HG02571 (cell line): ENCODE data around the gene CR1L.
"Not testable (repeated sequence)": the region's sequence is repeated elsewhere in the genome, so short reads cannot be mapped to it uniquely, and the experiment has no call there.

ENCODE experiments used
- ATAC-seq: cut with Tn5 transposase; IDR thresholded peaks from one replicate; pipeline ENCODE4 v1.9.1; 2021; ENCODE audit warnings: mild to moderate bottlenecking, moderate library complexity; ENCODE audit not compliant: unreplicated experiment

Gene CR1L

DNA sequence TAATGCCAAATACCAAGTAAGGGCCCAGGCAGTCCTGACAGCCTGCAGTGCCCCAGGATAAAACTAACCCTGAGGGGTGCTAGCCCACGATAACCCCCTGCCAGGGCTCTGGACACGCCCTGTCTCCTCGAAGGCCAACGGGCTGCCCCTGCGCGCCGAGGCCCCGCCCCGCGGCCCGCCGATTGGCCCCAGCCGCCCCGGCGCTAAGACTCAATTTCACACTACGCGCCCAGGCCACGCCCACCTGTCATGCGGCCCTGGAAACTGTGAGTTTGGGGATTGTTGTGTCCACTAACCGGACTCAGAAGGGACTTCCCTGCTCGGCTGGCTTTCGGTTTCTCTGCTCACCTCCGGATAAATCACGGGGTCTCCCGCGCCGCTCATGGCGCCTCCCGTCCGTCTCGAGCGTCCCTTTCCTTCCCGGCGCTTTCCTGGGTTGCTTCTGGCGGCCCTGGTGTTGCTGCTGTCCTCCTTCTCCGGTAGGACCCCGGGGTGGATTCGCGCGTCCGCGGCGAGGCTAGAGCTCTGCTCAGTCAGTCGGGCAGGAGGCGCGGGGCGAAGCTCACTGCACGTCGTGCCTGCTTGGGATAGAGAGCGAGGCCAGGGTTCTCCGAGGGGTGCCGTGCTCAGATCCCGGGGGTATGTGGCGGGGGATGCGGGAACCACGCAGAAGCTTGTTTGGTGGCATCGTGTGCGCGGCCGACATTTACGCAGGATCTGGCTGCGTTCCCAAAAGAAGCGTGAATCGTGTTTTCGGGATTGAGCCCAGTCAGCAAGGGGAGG, at the start of gene CR1L:
TSS of gene CR1L (plus strand) at position 282 of the 783 bp plus-strand sequence. CDS start at position 383, 101 bp downstream.
- ATAC-seq, result peak; percentile 90

DNA sequence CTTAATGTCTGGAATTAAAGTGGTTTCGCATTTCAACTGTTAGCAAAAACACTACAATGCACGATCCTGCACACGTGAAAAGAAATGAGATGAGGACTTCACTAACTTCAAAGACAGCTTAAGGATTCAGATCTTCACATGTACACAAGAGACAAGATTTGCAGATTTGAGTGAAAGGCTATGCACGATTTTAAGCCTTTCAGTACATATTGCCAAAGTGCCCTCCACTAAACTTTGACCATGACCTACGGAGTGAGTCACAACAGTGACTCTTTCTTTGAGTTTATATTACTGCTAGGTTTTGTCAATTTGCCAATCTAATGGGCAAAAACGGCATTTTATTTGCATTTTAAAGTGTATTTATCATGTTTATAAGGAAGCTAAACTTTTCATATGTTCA, 41.2 kb upstream of the CR1L start:
- no peak for ATAC-seq

DNA sequence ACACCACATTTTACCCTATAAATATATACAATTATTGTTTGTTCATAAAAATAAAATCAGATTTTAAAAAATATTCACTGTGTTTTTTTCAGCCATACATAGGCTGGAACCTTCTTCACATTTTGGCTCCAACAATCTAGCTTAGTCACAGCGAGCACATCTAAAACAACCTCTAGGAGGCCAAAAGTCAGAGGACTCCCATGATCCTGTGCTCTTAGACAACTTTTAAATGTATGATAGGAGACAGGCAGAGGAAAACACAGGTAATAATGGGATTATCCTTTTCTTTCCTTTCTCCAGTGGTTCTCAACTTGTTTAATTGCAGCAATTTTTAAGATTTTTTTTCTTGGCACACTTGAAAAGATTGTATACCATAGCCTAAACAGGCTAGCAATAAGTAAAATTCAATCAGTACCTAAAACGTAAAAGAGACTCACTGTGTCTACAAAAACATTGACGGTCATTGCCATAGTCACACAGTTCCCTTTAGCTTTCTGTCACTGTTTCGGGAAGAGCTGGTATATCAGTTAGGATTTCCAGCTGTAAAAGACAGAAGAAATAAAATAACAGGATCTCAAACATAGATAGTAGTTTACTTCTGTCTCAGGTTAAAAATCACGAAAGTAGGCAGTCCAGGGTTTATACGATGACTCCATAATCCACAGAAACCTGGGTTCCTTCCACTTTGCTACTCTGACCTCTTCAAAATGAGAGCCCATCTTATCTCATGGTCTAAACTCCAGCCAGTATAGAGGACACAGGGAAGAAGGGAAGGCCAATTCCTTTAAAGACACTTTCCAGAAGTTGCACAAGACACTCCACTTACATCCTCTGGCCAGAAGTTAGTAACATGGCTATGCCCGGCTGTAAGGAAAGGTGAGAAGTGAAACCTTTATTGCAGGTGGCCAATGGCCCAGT, 39.2 kb upstream of the CR1L start:
- no peak for ATAC-seq

DNA sequence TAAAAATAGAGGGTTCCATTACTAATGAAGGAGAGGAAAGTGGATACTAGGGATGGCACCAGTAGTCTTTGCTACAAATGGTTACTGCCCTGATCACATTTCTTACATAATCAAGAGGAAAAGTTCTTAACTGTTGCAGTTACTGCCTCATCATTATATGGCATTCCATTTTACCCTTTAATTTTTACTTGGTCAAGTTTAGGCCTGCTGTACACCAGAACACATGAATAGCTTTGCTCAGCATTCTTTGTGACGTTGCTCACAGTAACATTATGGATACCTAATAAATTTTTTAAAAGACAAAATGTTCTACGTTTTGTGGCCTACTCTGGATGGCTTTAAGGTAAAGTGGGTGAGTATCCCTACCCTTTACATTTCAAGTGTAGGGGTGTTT, 38.6 kb upstream of the CR1L start:
- ATAC-seq, result no peak

DNA sequence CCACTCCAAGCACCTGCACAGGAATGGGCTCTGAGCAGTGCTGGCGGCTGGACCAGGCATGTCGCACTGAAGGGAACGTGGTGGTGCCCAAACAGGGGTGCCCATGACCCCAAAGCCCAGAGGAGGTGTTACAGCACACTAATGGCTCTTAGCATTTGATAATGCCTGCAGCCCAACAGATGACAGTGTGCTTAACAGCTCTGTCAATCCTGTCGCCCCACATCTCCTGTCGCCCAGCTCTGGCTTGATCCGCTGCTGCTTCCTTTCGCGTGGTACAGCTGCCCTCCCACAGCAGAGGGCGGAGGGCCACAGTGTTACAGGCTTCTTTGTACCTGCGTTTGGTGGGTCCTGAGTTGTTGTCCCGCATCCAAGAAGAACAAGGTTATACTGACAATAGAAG, 32.2 kb upstream of the CR1L start:
- no peak for ATAC-seq

DNA sequence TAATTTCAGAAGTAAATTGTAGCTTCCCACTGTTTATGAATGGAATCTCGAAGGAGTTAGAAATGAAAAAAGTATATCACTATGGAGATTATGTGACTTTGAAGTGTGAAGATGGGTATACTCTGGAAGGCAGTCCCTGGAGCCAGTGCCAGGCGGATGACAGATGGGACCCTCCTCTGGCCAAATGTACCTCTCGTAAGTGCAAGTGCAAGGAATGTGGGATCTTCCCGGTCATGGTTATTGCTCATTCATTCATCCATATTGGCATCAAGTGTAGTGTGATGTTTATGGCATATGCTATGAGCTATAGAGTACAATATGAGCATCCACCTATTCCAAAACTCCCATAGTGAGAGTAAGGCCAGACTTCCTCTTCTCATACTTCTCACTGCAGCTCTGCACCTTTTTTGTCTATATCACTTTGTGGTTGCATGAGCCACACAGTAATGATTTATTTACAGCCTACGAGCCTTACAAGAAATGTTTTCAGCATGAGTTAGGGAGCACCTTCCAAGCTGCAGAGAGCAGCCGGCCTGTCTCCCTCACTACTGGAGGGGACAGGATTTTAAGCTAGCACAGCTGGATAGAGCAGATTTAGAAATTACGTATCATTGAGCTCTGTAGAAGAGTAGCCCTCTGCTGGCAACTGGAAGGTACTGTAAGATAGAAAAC, 24.9 kb upstream of the CR1L start:
- no peak for ATAC-seq

DNA sequence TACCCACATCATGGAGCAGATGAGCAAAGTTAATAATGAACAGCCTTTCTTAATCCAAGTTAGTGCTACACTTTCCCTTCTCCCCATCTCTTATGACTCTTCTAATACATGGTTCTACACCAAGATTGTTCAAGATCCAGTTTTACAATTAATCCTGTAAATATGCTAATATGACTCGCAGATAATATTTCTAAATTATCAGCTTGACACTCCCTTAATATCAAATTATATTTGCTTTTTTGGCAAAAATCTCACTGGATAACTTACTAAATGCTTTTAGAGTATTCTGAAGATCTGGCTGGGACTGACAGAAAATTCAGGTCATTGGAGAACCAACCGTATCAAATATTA, 24.4 kb upstream of the CR1L start:
- ATAC-seq, result no peak

DNA sequence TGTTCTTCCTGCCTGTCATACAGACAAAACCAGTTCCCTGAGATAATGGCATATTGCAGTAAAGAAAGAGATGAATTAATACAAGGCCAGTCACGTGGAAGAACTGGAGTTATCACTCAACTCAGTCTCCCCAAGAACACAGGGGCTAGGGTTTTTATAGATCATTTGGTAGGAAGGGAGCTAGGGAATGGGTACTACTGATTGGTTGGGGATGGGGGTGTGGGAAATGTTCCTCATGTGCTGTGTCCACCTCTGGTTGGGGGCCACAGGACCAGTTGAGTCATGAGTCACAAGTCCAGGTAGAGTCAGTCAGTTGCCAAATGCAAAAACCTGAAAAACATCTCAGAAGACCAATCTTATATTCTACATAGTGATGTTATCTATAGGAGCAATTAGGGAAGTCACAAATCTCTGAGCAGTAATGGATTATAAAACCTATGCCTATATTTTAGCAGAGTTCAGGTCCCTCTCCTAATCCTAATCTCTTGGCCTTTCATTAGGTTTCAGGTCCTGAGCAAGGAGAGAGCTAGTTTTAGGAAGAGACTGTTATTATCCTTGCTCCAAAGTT, 19.3 kb upstream of the CR1L start:
- not testable (repeated sequence) for ATAC-seq

DNA sequence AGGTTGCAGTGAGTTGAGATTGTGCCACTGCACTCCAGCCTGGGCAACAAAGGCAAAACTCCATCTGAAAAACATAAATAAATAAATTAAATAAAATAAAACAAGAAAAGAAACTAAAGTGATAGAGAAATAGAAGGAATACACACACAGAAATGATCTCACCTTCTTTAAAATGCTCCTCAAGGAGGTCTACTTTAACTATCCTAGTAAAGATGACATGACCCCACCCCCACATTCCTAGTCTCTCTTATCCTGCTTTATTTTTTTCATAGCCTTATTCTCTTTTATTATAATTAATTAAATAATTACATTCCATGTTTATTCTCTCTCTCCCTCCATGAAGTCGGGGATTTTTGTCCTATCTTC, 18.0 kb upstream of the CR1L start:
- no peak for ATAC-seq

DNA sequence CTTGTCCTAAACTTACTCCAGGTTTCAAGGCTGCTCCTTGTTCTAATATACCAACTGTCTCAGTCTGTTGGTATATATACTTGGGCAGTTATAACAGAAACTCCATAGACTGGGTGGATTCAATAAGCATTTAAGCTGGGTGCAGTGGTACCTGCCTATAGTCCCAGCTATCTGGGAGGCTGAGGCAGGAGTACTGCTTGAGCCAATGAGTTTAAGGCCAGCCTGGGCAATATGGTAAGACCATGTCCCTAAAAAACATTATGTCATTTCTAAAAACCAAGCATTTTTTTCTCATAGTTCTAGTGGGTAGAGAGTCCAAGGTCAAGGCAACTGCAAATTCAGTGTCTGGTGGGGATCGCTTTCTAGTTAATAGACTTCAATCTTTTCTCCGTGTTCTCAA, 17.4 kb upstream of the CR1L start:
- no peak for ATAC-seq

DNA sequence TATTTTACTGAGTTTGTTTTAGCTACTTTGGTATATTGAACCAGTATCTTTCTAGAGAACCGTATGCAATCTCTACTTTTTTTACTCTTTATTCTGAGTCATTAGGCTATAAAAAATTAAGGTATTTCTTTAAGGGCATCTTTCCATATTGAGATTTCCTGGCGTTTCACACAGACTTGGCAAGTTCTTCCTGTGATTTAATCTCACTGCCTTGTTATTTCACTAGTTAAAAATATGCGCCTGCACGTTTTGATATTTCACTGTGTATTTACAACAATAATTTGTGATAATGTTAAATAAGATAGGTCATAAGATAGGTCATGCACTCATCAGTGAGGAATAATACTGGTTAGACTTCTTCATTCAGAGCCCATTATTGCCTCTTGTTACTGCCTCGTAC, 16.2 kb upstream of the CR1L start:
- no peak for ATAC-seq

DNA sequence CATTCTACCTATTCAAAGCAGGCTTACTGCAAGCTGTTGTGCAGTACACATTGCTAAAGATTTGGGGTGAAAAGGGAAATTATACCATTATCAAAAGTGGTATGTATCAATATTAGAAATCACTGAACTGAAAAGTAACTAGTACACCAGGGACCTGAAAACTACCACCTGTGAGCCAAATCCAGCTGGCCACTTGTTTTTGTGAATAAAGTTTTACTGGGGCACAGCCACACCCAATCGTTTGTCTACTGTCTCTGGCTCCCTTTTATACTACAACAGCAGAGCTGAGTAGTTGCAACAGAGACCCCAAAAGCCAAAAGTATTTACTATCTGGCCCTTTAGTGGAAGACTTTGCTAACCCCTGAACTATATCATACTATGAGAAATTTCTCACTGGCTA, 13.8 kb upstream of the CR1L start:
- no peak for ATAC-seq

DNA sequence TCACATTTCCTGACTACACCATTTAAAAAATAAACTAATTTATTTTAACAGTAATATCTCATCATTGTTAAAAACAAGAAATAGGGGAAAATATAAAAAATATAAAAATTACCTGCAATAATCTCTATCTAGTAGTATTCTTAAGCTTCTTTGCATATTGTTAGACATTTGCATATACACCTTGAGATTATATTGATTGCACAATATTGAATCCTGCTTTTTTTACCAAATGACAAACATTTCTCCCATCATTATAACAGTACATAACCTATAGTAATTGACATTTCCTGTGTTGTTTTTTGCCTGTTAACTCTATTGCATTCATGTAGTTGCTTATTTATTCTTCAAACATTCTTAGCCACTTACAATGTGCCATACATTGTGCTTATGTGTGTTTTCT, 11.7 kb upstream of the CR1L start:
- no peak for ATAC-seq

DNA sequence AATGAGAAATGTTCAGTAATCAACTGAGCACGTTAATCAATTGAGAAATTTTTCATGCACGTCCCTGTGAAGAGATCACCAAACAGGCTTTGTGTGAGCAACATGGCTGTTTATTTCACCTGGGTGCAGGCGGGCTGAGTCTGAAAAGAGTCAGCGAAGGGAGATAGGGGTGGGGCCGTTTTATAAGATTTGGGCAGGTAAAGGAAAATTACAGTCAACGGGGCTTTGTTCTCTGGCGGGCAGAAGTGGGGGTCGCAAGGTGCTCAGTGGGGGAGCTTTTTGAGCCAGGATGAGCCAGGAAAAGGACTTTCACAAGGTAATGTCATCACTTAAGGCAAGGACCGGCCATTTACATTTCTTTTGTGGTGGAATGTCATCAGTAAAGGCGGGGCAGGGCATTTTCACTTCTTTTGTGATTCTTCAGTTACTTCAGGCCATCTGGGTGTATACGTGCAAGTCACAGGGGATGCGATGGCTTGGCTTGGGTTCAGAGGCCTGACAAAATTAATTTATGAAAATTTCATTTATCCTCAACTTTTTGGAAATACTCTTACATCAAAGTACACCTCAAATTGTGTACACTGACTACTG, 11.1 kb upstream of the CR1L start:
- not testable (repeated sequence) for ATAC-seq

DNA sequence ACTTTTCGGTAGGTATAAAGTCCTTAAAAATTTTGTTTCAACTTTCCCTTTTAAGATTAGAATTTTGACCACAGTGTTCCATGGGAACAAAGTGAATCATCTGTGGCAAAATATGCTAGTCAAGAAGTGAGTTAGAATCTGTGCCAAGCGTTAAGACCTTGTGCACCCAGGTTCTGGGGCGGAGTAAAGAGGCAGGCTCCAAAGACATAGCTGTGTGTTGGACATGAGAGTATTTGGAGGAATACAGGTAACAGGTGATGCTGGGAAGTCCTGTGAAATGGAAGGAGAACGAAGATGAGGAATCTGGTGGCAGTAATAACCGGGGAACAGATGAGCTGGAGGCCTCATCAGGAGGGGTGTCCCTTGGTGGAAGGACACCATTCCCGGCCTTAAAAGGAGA, 10.6 kb upstream of the CR1L start:
- ATAC-seq, result not testable (repeated sequence)

DNA sequence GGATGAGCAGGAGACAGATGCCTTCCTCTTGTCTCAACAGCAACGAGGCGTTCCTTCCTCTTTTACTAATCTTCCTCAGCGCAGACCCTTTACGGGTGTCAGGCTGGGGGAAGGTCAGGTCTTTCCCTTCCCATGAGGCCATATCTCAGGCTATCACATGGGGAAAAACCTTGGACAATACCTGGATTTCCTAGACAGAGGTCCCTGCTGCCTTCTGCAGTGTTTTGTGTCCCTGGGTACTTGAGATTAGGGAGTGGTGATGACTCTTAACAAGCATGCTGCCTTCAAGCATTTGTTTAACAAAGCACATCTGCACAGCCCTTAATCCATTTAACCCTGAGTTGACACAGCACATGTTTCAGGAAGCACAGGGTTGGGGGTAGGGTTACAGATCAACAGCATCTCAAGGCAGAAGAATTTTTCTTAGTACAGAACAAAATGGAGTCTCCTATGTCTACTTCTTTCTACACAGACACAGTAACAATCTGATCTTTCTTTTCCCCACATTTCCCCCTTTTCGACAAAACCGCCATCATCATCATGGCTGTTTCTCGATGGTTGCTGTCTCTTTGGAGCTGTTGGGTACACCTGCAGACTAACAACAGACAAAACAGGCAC, 9.3 kb upstream of the CR1L start:
- not testable (repeated sequence) for ATAC-seq

DNA sequence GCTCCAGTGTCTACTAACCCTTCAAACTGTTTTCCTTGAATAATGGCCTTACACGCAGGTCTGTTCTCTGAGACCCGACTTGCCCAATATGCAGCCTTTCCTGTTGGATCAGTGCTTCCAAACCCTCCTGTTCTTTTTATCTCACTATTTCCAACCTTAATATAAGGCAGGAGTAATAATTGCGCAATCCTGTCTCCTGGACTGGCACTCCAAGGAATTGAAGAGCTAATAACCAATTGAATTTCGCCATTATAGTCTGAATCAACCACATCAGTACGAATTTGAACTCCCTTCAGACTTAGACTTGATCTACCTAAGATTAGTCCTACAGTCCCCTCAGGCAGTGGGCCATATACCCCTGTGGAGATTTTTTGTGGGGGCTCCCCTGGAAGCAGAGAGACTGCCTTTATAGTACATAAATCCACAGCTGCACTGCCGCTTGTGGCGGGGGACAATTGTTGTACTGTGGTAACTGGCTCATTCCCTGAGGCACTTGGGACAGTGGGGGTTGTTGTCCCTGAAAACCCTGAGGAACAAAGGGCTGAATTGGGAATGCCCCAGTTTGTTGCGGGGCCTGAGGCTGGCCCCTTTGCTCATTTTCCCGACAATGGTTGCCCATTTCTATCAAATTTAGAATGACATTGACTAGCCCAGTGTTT, 6.3 kb upstream of the CR1L start:
- not testable (repeated sequence) for ATAC-seq

DNA sequence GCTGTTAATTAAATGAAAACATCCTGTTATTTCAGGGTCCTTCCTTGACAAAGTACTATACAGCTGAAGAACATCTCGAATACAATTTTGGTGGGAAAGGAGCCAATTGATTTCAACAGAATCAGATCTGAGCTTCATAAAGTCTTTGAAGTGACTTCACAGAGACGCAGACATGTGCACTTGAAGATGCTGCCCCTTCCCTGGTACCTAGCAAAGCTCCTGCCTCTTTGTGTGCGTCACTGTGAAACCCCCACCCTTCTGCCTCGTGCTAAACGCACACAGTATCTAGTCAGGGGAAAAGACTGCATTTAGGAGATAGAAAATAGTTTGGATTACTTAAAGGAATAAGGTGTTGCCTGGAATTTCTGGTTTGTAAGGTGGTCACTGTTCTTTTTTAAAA, 5.6 kb upstream of the CR1L start:
- not testable (repeated sequence) for ATAC-seq

DNA sequence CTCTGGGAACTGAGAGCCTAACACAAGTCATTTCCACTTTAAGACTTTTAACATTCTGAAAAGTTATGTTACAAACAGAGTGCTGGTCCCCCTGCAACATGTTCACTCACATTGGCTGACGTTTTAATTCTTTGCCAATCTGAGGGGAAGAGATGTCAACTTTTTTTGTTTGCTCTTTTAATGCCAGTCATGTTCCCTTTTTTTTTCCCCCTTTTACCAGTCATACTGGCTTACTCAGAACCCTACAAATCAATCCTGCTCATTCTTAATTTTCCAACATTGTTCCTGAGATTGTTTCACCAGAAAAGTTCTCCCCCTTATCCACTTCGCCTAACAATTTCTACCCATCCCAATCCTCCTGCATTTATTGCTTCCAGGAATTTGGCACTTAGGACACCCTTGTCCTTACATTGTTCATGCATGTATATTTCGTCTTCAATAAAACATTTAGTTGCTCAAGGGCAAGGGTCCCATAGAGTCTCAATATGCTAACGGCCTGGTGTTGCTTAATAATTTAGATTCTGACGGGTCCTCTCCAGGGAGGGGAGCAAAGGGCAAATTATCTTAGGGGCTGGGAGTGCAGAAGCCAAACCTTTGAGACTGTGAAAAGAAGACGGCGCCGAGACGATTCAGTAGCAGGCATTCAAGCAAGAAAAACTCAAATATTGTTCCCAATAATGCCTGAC, 624 bp upstream of the CR1L start:
- ATAC-seq, result no peak
